ENCODE measurements around the gene SOX15.

SOX15 gene

GRCh38 chr17:7556627-7557026 lies 33.3 kb downstream of the SOX15 start:
- no peak for DNase-seq

GRCh38 chr17:7555320-7555948 lies 34.5 kb downstream of the SOX15 start:
- DNase-seq = no peak

- no peak for DNase-seq
Measured at GRCh38 chr17:7553356-7553755, 36.5 kb downstream of the SOX15 start.

GRCh38 chr17:7552621-7553051 lies 37.3 kb downstream of the SOX15 start:
- peak; percentile 74 to 89 for DNase-seq

GRCh38 chr17:7551396-7551795 lies 38.5 kb downstream of the SOX15 start:
- DNase-seq = no peak

DNA sequence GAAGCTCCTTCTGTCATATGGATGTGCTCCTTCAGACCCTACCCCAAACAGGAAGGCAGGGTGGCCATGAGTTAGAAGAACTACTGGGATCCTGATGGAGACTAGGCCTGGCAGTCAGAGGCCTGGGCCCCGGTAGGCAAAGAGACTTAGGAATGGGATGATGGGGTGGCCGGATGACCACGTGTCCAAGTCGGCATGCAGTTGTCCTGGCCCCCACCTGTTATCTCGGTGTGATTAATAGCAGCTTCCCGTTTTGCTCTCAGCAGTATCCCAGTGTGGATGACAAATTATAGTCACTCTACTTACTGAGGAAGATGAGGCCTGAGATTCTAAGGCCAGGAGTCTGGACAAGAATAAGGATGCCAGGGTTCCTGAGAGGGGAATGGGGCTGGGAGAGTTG lies 39.5 kb downstream of the SOX15 start:
- DNase-seq = no peak

DNA sequence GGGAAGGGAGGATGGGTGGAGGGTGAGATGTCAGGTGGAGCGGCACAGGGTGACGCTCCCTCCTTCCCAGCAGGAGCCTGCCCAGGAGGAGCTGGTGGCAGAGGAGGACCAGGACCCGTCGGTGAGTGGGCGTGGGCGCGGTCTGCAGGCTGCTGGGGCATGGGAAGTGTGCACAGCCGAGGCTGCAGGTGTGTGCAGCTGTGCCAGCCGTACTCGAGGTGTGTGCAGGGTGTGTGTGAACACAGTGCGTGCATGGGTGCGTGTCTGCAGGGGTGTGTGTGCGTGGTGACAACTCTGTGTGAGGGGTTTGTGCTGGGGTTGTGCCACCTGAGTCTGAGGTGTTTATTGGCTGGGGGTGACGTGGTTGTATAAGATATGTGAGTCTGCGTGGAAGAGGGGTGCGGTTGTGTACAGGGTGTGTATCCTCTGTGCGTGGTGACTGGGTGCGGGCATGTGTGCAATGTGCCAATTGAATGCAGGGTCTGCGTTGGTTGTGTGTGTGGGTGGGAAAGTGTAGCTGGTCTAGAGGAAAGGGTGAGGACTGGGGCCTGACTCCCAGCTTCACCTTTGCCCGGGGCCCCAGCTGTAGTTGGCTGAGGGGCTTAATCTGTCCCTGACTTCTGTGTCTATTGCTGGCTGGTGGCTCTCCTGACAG lies 40.4 kb downstream of the SOX15 start:
- DNase-seq = no peak

GRCh38 chr17:7548585-7549400 lies 41.1 kb downstream of the SOX15 start, which contains the start of gene TNFSF12:
TSS of gene TNFSF12 (plus strand) at chr17:7549058. CDS start at chr17:7549154, 96 bp downstream.
- peak in 1 of 2 donors; percentile 36 for DNase-seq

- DNase-seq = no peak
Measured at GRCh38 chr17:7544911-7545310, 45.0 kb downstream of the SOX15 start.

GRCh38 chr17:7541074-7541621 lies 48.7 kb downstream of the SOX15 start:
- DNase-seq = no peak

DNA sequence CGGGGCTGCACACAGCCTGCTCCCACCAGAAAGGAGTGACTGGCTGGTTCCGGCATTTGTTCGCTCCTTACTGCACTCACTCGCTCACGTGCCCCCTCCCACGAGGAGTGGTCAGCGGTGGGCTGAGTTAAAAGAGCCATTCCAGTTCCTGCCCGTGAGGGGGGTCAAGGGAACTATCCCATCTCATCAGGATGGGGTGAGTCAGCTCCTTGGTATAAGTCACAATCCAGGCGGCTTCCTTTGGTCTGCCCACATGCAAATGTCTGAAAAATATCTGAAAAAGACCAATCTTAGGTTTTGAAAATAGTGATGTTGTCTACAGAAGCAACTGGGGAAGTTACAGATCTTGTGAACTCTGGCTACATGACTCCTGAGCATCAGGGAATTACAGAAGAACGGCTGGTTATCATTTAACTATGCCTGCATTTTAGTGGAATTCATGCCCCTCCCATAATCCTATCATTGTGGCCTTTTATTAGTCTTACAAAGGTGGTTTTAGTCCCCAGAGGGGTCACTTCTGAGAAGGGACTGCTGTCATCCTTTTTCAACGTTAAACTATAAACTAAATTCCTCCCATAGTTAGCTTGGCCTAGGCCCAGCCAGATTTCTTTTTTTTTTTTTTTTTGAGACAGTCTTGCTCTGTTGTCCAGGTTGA lies 50.9 kb downstream of the SOX15 start:
- no peak for DNase-seq
